GM19324 (cell line): ENCODE results near the gene CDKAL1.
"Not testable (repeated sequence)": the region's sequence is repeated elsewhere in the genome, so short reads cannot be mapped to it uniquely, and the experiment has no call there.

ENCODE experiments used
- ATAC-seq: cut with Tn5 transposase; IDR thresholded peaks from one replicate; pipeline ENCODE4 v1.9.1; 2021; ENCODE audit warnings: mild to moderate bottlenecking, moderate library complexity; ENCODE audit not compliant: unreplicated experiment, low FRiP score

The CDKAL1 gene

DNA sequence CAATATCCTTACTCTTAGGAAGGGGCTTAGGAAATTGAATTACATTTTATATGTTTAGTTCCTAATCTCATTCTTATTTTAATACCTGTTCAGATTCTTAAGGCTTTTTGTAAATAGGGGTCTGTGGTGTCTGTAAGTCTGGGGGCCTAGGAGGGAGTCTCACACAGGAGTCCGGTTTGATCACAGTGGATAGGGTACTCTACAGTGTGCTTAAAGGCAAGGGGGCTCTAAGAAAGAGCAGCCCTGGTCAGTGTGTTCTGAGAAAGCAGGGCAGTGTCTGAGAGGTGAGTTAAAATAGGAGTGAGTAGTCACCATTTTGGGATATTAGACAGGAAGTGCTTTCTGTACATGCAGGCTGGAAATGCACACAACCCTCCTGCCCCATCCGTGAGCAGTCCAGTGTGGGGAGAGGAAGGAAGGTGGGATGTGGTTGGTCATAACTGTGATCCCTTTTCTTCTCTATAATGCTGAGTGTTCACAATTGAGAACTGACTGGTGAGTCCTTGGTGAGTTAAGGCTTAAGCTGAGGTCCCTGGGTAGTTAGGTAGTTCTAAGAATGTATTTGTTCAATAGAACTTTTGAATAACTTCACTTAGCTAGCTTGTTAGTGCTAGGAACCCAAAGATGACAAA is 50.0 kb downstream of the CDKAL1 start:
- no peak for ATAC-seq

DNA sequence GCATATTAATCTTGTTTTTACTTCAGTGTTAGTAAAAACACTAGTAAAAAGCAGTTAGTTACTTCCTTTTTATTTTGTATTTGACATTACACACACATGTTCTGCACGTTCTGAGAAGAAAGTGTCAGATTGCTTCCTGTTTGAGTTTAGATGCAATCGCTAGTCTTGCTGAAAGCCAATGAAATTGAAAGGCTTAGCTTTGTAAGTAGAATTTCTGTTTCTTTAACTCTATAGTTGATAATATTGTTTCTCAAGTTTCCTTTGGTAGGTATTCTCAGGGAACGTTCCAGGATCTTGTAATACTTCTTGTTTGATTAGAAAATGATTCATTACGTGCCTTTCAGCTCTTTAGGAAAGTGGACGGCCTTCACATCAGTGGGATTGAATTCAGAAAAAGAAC is 55.0 kb downstream of the CDKAL1 start:
- no peak for ATAC-seq

DNA sequence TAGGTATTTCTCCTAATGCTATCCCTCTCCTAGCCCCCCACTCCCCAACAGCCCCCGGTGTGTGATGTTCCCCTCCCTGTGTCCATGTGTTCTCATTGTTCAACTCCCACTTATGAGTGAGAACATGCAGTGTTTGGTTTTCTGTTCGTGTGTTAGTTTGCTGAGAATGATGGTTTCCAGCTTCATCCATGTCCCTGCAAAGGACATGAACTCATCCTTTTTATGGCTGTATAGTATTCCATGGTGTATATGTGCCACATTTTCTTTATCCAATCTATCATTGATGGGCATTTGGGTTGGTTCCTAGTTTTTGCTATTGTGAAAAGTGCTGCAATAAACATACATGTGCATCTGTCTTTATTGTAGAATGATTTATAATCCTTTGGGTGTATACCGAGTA is 56.2 kb downstream of the CDKAL1 start:
- ATAC-seq = not testable (repeated sequence)

DNA sequence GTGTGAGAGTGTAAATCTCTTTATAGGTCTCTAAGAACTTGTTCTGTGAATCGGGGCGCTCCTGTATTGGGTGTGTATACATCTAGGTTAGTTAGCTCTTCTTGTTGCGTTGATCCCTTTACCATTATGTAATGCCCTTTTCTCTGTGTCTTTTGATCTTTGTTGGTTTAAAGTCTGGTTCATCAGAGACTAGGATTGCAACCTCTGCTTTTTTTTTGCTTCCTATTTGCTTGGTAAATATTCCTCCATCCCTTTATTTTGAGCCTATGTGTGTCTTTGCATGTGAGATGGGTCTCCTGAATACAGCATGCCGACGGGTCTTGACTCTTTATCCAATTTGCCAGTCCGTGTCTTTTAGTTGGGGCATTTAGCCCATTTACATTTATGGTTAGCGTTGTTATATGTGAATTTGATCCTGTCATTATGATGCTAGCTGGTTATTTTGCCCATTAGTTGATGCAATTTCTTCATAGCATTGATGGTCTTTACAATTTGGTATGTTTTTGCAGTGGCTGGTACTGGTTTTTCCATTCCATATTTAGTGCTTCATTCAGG is 60.1 kb downstream of the CDKAL1 start:
- not testable (repeated sequence) for ATAC-seq

DNA sequence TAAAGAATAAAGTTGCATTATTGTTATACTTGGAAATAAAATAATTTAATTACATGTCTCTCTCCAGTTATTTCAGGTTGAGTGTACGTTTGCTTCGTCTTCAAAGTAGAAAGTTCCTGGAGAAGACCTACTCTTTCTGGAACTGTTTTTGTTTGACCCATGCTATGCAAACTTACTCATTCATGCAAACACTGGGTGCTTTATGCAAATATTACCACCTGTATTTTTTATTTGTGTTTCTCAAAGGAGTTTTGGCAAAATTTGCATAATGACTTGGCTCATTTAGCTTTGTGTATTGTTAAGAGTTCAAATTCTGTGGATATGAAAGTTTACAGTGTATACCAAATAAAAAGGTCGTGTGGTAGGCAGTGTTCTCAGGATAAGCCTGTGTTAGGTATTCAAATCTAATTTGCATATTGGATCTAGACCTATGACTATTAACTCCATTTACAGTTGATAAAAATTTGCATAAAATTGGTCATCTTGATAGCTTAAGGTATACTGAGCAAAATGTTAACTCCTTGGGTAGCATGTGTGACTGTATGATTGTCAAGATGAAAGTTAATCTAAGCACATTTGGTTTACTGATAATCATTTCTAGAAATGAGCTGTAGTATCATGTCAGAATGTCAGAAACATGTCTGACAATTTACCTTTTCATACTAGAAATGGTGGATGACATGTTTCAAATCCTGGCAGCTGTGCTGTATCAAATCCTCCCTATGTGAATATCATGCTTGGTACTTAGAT is 65.2 kb downstream of the CDKAL1 start:
- no peak for ATAC-seq

DNA sequence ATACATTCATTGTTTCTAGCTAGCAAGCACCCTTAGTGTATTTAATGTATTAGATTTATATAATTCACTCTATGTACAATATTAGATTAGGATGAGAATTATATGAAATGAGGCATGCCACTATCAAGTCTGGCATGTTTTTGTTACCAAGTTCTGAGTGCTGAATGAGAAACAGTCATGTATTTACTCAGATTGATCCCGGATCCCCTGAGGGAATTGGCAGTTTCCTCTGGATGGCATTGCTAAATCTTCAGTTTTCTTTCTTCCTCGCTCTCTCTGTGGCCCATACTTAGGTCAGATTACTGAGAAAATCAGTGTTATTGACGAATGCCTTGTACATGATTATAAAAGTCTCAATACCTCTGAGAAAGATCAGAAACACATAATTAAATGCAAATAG is 66.6 kb downstream of the CDKAL1 start:
- no peak for ATAC-seq

DNA sequence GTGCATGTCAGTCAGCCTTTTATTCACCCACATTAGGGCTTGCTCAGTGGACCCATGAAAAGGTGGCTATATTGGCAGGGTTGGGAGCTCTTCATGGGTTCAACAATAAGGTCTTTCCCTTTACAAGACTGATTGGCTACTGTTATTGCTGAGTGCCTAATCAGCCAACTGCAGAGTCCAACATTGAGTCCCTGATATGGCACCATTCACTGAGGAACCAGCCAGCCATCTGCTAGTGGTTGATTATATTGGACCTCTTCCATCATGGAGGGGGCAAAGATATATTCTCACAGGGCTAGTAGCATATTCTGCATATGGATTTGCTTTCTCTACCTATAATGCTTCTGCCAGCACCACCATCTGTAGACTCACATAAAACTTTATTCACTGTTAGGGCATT is 69.9 kb downstream of the CDKAL1 start:
- no peak for ATAC-seq

DNA sequence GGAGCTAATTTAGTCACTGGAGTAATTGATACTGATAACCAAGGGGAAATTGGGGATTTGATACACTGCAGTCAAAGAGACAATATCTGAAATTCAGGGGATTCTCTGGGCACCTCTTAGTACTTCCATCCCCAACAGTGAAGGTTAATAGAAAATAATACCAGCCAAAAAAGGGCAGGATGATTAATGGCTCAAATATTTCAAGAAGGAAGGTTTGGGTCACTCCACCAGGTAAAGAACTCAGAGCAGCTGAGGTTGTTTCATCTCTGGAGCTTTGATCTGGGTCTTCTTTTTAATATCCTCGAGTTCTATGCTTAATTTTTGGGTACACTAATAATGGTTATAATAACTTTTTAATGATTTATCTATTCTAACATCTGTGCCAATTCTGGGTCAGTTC is 70.8 kb downstream of the CDKAL1 start:
- ATAC-seq = no peak

DNA sequence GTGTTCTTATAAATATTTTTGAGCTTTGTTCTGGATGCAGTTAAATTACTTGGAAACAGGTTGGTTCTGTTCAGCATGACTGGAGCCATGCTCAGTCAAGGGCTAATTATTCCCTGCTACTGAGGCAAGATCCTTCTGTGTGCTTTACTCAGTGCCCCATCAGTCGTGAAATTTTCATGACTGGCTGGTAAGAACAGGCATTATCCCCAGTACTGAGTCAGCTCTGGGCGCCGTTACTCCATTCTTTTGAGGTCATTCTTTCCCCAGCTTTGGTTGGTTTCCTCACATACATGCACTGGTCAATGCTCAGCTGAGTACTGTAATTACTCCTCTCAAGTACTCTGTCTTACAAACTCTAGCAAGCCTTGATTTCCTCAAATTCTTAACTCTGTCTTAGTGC is 71.3 kb downstream of the CDKAL1 start:
- no peak for ATAC-seq

DNA sequence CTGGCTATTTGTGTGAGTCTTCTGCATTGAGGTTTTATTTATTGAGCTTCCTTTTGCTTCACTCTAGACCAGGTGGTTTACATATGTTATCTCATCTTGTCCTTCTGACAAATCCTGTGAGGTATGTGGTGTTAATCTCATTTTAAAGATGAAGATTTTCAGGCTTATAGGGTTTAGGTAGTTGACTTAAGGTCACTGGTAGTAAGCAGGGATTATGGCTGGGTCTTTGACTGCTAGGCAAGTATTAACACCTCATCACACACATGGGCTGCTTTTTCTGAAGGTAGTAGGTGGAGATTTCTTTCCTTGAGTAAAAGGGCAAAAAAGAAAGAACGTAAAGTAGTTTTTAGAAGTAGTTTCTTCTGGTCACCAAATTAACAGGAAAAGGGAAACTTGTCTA is 72.6 kb downstream of the CDKAL1 start:
- ATAC-seq = no peak

DNA sequence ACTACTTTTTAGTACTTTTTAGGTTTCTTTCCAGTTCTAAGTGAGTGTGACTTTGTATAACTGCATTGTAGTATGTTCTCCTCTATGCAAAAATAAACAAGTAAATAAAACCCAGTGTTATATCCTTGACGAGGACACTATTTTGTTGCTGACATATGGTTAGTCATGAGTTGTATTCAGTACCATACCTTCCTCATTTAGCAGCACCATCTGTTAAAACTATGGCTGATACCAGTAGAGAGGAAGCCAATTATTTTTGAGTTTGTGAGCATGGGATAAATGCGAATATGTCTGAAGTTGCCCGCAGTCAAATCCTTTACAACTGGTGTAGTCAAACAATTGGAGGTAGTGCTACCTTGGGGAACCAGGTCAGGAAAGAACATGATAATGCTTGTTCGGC is 74.1 kb downstream of the CDKAL1 start:
- no peak for ATAC-seq

DNA sequence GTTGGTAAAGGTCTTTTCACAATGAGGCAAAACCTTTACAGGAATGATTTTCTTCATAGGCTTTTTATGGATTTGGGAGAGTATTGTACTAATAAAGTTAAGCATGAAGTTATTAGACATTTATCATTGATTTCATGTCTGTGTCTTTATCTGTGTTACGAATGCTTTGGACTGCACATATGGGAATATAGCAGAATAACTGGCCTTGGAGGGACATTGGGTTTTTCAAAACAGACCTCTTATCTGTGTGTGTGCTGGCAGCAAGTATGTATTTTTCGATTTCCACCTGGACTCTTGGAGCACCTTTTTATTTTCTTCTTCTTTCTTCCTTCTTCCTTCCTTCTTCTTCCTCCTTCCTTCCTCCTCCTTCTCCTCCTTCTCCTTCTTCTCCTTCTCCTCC is 74.6 kb downstream of the CDKAL1 start:
- no peak for ATAC-seq

DNA sequence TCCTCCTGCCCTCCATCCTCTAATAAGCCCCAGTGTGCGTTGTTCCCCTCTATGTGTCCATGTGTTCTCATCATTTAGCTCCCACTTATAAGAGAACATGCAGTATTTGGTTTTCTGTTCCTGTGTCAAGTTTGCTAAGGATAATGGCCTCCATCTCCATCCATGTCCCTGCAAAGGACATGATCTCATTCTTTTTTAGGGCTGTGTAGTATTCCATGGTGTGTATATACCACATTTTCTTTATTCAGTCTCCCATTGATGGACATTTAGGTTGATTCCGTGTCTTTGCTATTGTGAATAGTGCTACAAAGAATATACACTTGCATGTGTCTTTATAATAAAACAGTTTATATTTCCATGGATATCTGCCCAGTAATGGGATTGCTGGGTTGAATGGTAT is 75.7 kb downstream of the CDKAL1 start:
- not testable (repeated sequence) for ATAC-seq

DNA sequence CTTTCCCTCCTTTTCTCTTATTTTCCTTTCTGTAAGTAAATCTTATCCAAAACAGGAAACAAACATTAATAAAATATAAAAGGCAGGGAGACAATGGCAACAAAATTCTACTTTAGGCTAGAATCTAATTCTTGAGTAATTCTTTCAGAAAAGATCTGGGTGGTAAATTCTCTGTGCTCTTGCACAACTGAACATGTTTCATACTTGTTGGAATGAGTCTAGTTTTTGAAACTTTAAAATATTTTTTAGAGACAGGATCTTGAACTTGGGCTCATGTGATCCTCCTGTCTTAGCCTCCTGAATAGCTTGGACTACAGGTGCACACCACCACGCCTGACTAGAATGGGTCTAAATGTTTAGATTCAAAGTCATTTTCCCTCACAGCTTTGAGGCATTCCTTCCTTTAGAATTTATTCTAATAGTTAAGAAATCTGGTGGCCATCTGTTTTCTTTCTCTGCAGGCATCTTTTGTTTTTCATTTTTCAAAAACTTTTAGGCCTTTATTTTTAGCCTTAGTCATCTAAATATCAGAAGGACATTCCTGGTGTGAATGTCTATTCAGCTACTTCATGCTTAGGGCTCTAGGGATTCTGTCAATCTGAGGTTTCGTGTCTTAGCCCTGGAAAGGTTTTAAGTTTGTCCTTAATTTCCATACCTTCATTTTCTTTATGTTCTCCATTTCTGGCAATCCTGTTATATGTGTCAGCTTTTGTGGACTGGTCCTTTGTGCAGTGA is 76.5 kb downstream of the CDKAL1 start:
- ATAC-seq = no peak

DNA sequence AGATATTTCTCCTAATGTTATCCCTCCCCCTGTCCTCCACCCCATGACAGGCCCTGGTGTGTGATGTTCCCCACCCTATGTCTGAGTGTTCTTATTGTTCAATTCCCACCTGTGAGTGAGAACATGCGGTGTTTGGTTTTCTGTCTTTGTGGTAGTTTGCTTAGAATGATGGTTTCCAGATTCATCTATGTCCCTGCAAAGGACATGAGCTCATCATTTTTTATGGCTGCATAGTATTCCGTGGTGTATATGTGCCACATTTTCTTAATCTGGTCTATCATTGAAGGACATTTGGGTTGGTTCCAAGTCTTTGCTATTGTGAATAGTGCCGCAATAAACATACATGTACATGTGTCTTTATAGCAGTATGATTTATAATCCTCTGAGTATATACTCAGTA is 83.3 kb downstream of the CDKAL1 start:
- ATAC-seq = not testable (repeated sequence)

DNA sequence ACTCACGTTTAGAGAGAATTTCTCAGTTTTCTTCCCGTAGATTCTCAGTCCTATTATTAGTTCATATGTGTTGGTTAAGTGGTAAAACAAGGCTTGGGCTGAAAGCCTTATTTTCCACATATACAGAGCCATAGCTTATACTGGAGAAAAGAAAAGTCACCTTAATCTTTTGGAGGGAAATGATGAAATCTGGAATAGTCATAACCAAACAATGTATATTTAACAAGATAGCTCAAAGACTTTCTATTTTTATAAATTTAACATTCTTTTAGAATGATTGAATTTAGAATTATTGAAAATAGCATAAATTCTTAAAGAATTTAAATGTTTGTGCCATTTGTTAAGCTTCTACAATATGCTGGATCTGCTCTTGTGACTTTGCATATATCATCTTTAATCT is 85.8 kb downstream of the CDKAL1 start:
- no peak for ATAC-seq

DNA sequence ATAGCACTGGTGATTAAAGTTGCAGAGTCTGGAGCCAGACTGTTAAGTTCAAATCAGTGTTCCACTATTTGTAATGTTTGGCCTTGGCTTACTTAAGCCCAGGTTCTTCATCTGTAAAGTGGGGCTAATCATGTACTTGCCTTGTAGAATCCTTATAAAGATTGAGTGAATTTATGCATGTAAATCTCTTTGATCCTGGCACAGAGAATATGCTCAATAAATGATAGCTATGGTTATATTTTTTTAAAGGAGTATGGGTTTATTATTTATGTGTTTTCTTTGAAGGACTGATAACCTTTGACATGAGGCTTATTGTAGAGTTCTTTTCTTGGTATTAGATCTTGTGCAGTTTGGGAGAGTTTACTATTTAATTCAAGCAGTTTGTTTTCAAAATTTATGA is 89.5 kb downstream of the CDKAL1 start:
- ATAC-seq = no peak

DNA sequence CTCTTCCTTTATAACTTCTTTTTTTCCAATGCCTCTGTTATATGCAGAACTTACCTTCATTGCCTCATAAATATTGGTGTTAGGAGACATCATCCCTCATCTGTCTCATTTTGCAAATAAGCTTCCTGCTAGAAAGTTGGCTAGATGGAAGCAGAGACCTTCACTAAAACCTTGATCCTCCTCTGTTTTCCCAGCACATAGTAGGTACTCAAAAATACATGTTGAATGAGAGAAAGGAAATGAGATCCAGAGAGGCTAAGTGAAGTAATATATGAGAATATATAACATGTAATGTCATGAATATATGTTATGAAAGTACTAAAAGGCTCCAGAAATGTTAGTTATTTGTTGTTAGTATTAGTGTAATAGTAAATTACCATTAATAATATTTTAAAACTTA is 91.9 kb downstream of the CDKAL1 start:
- no peak for ATAC-seq

DNA sequence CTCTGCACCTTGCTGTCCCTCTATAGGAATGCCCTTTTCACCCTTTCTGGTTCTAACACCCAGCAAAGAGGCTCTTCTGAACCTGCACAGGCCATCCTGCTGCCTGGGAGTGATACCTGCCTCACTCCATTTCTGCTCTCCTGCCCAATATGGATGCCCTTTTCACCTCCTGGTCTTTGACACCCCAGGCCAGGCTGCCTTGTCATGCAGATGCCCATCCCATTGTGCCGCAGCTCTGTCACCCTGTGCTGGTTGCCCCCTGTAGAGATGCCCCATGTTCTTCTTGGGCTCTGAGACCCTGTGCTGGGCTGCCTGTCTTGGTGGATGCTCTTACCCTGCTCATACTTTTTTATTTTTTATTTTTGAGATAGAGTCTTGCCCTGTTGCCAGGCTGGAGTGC is 95.3 kb downstream of the CDKAL1 start:
- no peak for ATAC-seq

DNA sequence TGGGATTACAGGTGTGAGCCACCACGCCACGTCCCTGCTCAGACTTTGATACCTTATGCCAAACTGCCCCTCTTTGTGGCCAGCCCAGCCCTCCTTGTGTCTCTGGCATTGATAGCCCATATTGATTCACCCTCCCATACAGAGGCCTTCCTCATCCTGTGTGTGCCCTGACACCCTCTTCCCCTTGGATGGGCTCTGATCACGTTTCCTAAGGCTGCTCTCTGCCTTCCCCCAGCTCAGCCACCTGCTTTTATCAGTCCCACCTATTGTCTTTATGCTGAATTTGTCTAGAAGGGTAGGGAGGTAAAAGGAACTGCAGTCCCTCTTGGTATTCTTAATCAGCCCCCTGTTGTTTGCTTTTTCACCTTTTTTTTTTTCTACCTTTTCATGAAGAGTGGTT is 95.9 kb downstream of the CDKAL1 start:
- ATAC-seq = no peak
